HG03469 (cell line): ENCODE results near the gene PDE1C.
A peak's percentile ranks its signal among the peaks of the same experiment; 100 is the strongest.

Source experiments
- ATAC-seq: cut with Tn5 transposase; IDR thresholded peaks from one replicate; pipeline ENCODE4 v1.9.1; 2021; ENCODE audit warnings: mild to moderate bottlenecking, moderate library complexity, moderate number of reproducible peaks; ENCODE audit not compliant: unreplicated experiment

The PDE1C gene

DNA sequence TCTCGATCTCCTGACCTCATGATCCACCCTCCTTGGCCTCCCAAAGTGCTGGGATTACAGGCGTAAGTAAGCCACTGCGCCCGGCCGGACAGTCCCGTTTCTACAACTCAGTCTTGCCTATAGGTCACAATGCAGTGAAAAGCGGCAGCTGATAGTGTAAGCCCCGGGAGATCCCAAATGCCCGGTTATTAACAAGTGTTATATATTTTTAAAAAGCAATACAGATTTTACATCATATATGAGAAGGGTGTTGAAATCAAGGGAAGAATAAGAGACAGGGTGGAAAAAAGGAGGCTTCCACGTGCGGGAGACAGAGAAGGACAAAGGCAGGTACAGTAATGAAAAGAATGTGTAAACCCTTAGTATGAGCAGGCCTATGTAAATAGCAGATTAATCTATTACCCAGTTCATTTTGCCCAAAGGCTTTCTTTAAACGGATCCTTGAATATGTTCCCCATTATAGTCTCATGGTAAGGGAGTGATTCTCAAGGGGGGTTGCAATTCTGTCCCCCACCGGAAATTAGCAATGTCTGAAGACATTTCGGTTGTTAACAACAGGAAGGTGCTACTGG is 170.8 kb downstream of the PDE1C start:
- ATAC-seq = no peak

DNA sequence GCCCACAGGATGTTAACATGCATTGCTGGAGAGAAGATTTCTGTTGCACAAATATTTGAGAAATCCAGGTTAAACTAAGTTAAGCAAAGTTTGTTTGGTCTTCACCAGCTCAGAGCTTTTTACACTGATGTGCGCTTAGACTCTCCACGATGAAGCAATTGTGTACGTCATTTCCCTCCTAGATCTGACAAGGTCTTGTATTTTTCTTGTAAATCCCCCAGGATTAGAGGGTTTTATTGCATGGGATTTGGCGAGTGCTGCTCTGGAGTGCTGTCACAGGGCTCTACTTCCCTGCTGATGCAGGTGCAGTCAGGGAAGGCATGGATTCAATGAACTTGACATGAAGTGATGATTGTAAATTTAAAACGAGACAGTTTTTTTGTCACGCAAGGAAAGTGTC is 173.3 kb downstream of the PDE1C start:
- no peak for ATAC-seq

DNA sequence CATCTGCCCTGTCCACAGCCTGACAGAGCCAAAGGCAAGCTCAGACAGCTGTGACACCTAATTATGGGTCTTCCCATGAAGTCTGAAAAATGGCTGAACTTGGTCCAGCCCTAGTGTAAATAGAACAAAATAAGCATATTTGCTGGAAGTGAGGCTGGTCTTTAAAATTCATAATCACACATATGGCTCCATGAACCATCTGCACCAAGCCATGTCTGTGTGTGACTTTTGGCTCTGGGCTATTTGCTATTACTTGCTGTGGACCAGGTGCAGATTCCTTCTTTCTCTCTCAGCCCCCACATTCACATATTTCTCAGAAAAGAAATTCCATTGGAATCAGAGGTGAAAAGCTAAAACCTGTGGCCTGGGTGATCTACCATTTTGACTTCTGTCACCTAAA is 175.9 kb downstream of the PDE1C start:
- no peak for ATAC-seq

DNA sequence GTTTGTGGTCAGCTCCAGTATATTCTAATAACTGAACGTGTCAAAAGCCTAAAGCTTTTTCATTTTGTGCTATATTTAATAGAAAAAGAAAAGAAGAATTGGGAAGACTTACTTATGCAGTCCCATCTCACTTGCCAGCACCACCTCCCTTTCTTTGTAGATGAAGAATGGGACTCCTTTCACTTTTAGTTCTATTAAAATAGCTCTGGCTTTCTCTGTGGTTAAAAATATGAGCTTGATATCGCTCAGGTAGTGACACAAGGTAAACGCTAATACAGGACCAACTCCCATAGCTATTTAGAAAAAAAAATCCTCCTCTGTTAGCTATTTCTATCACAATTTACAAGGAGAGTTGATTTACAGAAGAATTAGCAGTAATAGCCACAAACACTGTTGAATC is 176.8 kb downstream of the PDE1C start:
- ATAC-seq = no peak

DNA sequence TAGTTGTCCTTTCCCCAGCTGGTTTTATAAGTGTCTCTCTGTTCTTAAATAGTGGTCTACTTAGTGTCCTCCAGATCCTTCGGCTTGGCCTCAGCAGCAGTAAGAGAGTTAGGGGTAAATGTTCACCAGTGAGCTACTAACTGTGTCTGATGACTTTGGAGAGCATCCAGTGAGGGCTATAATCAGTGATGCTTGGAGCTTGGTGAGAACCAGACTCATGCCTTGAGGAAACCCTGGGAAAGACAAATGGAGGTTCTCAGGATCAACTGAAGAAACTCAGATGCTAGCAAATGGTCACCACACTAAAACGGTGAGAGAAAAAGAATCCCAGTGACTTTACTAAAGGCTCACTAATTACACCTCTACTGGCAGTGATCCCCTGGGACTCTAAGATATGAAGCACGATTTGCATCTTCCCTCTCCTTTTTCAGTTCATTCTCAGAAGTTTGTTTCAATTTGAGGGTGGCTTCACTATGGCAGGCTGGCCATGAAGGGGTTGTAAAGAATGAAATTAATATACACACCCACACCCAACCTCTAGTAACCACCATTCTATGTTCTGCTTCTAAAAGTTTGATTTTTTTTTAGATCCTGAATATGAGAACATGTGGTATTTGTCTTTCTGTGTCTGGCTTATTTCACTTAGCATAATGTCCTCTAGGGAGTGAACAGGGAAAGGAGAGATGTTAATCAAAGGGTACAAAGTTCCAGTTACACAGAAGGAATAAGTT is 177.9 kb downstream of the PDE1C start:
- peak; percentile 74 for ATAC-seq

DNA sequence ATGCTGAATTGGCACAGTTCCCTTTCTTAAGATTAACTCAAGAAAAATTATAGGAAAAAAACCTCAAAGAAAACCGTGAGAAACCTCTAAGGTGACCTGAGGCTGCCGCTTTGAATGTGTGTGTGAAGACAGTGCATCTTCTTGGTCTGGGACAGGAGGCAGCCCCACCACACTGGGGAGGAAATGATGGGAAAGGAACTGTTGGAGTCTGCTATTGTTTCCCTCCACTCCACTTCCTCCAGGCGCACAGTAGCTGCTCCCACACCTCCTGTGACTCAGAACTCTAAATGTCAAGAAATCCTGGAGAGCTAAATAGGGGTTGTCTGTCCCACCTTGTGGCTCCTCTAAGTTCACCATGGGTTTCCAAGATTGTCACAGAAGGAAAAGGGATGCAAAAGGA is 179.4 kb downstream of the PDE1C start:
- ATAC-seq = no peak

DNA sequence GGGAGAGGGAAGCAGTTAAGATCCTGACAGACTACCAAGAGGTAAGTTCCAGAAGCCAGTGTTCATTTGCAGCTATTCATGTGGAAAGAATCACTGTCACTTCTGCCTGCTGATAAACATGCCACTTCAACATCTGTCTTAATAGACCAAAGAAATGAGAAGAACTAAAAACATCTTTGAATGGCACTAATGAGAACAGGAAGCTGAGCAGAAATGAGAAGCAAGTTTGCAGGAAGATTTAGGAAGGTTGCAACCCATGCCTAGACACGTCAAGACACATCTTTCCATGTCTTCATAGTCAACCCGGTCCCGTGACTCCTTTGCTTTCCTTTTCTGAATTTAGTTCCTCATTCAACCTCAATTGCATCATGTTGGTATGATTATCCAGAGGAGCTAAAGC is 180.0 kb downstream of the PDE1C start:
- ATAC-seq = no peak

DNA sequence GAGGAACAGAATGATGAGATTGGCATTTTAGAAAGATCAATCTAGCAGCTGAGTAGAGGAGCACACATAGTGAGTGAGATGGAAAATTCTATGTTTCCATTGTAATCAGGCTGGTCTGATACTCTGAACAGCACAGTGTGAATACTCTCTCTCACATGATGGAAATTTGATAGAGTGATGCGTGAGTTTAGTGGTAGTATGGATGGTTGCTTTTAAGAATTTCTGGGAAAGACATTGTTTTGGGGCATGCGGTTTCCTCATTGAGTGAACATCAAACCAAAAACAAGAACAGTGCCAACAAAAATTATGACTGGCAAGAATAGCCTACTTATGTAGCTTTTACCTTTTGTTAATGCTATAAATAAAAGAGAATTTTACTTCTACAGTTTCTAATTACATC is 183.2 kb downstream of the PDE1C start:
- ATAC-seq = no peak

DNA sequence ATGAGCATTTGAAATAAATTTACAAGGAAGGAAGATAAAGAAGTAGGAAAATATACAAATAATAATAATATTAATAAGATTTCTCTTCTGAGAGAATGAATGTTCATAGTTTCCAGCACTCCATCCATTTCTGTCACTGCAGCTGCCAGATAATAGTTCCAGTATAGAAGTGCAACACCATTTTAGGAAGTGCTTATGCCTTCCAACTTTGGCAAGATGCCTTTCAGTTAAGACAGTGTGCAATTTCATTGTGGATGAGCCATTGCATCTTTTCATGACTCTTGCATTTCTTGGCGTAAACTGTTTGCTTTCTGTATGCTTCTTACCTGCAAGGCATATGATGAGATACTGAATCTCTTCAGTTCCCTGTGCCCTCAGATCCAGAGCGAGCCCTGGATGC is 185.0 kb downstream of the PDE1C start:
- no peak for ATAC-seq

DNA sequence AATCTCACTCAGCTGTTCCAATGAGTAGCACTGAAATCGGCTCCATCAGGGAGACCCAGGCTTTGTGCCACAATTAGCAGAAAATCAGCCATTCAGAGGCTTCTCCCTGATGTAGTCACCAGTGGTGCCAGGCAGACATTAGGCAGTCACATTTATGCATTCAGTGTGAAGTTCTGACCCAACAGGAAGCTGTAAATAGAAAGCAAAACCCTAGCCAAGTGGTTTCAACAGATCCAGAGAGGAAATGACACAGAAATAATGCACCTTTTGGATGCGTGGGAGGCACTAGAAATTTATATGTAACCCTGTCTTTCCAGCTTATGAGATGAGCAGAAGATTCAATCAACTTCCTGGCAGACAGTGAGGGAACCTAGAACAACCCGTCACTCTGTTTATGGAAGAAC is 186.4 kb downstream of the PDE1C start:
- peak; percentile 86 for ATAC-seq

DNA sequence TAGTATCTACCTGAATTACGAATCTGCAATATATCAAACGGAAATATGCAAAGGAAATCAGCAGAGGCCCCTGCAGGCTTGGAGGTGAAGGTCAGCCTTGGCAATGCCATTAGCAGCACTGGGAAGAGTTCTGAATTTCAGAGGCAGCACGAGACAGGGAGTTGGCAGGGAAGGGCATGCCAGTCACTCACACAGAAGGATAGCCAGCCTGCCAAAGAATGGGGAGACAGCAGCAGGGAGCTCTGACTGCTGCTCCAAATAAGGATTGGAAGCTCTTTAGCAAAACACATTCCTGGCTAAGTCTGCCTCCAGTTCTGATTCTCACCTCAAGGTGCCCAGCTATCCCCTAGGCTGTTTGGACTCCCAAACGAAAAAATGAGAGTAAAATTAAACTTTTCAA is 188.0 kb downstream of the PDE1C start:
- ATAC-seq = no peak

DNA sequence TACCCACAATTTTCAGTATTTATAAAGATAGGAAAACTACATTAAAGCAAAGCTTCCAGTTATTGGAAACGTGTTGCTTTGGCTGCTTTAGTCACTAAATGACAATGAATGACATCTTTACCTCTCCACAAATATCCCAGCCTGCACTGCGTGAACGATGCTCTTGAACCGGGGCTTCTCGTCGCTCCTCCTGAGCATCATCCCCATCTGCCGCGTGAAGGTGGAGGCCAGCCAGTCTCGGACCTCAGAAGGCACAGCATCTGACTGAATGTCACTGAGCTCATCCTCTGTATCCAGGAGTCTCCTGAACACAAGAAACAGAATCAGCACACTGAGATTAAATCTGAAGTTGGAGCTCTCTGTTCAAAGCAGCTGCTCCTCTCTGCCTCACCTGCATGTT is 191.3 kb downstream of the PDE1C start:
- no peak for ATAC-seq

DNA sequence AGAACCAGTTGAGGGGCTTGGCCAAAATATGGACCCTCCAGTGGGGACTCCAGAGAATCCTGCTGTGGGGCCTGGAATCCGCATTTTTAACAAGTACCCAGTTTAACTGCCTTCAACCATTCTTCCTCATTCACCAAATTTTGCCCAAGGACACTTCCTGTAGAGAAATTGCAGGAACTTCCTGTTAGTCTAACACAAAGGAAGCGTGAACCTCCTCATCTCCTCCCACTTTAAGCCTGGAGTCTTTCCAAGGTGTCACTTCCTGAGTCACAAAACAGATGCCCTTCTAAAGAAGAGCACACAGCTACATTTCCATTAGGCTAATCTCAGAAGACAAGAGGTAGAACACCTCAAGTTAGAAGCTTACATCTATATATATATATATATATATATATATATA is 194.8 kb downstream of the PDE1C start:
- ATAC-seq = no peak

DNA sequence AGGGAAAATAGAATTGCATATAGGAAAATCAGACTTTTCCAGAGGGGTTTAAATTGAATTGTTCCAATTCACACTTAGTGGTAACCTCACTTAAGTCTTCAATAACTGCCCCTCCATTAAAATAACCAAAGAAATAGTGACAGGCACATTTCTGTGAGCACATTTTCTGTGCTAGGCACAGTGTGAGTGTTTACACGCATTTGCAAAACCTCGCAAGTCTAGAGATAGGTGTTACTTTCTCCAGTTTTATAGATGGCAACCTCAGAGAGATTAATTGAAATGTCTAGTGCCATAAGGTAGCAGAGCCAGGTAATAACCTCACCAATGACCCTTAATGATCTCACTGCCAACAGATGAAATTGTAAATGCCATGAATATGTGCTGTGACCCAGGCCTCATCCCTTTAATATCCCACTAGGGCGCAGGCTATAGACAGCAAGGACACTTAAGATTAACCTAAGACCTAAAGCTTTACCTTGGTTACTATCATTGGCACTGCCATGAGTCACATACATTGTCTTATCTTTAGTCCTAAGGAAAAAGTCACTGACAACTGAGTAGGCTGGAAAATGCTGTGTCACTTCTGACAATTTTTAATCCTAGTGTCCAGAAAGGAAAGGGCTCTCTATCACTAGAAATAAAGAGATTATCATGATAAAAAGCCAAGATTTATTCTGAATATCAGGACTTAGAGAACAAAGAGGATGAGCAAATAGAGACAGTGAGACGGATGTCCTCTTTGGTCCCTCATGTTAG is 195.4 kb downstream of the PDE1C start:
- ATAC-seq = no peak

DNA sequence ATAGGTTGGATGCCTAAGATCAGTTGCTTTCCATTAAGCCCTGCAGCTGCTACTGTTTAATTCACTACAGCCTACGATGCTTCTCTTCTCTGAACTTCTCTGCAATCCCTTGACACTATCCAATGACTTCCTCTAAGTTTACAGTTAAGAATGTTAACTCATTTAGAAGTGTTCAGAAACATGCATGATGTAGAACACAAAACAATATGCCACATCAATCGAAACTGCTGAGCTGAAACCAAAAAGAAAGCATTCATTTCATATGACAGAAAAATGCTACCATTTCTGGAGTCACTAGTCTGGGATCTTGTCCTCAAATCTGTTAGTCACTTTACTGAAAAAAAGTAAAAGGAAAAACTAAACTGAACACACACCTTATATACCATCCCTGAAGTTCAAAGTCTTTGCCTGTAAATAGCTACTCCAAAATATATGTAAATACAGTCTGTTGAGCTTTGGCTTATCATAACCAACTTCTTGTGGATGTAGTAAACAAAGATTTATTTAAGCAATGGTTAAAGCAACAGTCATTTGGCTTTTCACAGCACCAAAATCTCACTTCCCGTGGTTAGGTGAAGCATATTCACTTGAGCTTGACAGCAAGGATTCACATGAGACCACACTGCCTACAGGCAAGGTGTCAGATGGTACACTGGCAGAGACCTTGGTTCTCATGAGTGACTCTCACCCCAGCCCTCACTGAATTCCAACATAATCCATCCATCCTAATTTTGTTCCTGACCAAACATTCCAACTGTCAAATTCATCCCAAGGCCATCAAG is 196.2 kb downstream of the PDE1C start:
- peak; percentile 87 for ATAC-seq

DNA sequence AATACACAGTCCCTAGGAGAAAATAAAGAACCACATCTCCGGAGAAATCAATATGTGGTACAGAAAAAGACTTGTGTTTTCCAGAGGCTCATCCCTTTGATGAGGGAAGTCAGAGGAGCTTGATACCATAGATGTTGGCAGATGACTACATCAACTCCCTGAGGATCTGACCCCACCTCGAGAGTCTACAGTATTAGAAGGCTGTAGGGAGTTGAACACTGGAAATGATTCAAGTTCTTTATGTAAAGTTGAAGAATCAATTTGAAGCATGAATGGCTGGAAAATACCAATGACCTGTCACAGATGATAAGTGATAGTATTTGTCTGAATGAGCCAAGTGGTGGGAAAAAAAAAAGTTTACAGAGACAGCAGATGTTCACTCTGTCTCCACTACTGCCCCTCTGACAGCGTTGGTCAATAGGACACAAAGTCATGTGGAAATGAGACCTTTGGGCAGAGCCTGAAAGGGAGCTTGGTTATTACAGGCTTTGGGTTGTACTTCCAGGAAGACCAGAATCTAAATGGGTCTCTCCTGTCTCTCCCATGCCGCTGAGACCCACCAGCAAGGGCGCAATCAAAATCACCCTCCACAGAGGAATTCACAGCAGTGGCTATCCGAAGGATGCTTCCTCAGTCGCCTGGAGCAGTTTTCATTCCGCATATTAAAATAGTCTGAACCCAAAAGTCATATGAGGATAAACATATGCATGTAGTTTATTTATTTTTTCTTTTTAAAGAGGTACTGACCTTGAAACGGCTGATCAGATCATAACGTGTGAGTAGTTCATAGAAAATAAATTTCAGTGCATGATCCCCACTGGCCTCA is 197.4 kb downstream of the PDE1C start:
- ATAC-seq = no peak

DNA sequence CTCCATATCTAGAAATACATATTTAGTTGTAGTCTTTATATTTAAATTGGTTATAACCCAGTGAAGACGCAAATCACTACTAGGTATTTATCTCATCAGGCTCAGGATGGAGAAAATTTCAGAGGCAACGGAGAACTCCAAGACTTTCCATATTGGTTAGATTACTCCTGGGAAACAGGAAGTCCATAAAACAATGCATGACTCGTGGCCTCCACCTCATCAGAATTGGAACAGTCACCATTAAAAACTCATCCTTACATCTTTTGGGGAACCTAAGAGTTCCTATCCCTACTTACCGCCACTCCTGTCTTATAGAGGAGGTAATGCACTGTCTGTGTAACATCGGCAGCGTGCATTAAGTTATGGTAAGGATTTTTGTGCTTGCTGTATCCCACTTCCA is 205.6 kb downstream of the PDE1C start:
- ATAC-seq = no peak

DNA sequence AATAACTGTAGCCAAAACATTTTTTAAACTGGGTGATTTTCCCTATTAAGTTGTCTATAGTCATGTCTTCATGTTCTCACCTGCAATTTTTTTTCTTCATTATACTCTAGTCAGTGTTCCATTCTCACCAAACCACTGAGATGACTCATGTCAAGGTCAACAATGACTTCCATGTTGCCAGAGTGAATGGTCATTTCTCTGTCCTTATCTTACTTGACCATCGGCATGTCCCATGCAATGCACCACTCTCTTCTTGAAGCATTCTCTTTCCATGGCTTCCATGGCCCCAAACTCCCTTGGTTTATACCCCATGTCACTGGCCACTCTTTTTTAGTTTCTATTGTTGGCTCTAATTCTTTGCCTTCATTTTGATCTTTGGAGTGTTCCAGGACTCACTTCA is 209.3 kb downstream of the PDE1C start:
- no peak for ATAC-seq

DNA sequence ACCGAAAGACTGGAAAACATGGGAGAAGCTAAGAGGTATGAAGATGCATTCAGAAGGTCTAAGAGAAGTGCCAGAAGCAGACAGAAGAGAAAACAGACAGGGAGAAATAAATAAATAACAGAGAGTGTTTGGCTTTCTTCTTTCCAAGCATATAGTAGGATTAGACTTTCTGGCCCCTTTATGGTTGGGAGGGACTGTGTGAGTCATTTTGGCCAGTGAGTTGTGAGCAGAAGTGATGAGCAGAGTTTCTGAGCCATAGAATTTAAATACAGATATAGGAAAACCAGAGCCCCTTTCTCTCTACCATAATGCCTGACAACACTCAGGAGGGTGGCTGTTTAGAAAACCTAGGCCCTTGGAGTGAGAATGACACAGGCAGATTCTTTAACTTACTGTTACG is 212.2 kb downstream of the PDE1C start:
- ATAC-seq = no peak

DNA sequence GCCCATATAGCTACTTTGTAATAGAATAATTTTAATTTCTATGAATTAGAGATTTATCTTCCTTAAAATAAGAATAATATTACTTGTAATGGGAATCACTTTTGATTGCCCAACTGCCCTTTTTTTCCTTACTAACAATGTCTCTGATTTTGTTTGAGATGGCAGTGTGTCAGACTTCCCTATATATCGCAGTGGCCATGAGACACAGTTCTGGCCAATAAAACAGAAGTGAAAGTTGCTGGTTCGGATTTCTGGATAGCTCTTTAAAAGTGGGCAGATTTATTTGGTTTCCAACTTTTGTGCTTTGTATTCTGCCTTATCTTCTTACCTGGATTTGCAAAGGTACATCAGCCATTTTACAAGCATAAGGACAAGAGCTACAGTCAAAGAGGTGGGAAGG is 213.0 kb downstream of the PDE1C start:
- ATAC-seq = no peak

DNA sequence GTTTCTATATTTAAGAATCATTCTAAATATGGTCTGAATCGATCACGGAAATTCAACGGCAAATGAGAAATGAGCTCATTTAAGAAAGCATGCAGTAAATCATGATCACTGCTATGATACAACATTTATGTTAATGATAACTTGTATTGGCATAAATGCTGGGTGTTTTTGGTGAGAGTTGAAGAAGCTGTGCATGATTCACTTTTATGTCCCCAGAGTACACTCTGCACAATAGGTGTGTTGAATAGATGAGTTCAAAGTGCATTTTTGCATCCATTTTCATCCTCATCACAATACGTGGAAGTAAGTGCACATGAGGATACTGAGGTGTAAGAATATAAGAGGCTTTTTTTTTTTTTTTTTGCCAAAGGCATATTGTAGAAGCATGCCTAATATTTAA is 213.9 kb downstream of the PDE1C start:
- ATAC-seq = no peak
